Measurements from ENCODE around the gene LAPTM4A.
"Not testable (repeated sequence)": the region's sequence is repeated elsewhere in the genome, so short reads cannot be mapped to it uniquely, and the experiment has no call there.

LAPTM4A gene

DNA sequence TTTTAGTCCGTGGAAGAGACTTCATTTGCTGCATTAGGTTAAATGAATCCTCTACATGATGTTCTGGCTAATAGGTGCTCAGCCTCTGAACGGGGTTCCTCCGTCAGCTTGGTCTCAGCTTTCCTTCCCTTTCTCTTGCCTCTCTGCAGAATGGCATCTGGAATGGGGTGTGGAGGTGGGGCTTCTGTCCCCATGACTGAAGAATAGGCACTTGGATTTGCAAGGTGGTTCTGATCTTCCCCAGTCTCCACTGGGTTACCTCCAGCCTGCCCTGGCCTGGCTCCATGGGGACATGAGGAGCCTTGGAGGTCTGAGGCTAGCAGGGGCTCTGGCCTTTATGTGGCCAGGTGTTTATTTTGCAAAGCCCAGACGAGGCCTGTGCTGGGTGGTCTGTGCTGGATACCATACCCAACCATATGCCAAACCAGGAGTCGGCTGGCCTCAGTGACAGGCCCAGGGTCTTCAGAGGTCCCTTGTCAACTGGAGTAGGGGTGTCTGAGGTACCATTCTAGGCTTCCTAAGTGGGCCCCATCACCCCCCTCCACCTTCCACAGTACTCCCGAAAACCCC, 28.2 kb upstream of the LAPTM4A start:
- no peak overlapping the region for H3K4me3 ChIP-seq (ENCODE audit: low read depth, low read length)
- no peak for DNase-seq (ENCODE audit: low read depth)

GRCh38 chr2:20077411-20077940, 26.0 kb upstream of the LAPTM4A start:
- H3K4me3 ChIP-seq (ENCODE audit: low read depth, low read length): no peak overlapping the region
- DNase-seq (ENCODE audit: low read depth): no peak

DNA sequence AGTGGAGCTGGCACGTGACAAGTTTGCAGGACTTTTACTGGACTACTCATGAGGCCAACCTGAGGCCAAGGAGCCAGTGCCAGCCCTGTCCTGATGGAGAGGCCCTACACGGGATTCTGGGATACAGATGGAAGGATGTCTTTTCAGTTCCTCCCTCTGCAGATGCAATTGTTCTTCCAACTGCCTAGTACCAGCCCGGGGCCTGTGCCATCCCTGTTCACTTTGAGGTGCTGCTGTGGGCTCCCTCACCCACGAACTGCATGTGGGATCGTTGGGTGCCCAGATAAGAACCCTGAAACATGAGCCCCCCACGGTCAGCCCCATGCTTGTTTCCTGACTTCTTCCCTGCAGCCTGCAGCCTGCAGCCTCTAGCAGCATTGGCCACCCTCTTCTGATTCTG, 25.3 kb upstream of the LAPTM4A start:
- no peak for DNase-seq (ENCODE audit: low read depth)
- H3K4me3 ChIP-seq (ENCODE audit: low read depth, low read length): no peak overlapping the region

- DNase-seq (ENCODE audit: low read depth): no peak
- no peak overlapping the region for H3K4me3 ChIP-seq (ENCODE audit: low read depth, low read length)
Measured at GRCh38 chr2:20074901-20075300, 23.5 kb upstream of the LAPTM4A start.

DNA sequence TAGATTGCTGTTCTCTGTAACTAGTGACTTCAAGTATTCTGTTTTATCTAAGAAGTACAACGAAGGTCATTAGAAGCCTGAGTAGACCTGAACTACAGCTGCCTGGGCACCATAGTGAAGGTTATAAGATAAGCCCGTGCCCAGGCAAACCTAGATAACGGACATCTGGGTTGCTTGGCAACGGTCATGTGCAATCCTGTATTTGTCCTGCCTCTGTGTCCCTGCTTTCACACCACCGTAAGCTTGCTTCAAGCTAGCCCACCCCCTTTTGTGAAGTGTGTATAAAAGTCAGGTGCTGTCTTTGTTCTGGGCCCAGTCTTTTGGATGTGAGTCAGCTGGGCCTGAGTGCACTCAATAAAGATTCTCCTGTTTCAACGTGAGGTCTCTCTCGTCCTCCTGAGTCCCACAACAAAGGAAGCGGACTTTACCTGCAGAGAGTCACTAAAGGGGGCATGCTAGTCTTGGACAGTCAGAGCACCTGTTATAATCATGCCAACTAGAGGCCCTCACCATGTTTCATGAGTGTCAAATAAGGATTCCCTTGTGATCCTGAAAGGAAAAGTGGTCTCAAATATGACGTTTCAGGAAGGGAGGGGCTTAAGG, 22.7 kb upstream of the LAPTM4A start:
- DNase-seq (ENCODE audit: low read depth); H3K4me3 ChIP-seq (ENCODE audit: low read depth, low read length): not testable (repeated sequence)

DNA sequence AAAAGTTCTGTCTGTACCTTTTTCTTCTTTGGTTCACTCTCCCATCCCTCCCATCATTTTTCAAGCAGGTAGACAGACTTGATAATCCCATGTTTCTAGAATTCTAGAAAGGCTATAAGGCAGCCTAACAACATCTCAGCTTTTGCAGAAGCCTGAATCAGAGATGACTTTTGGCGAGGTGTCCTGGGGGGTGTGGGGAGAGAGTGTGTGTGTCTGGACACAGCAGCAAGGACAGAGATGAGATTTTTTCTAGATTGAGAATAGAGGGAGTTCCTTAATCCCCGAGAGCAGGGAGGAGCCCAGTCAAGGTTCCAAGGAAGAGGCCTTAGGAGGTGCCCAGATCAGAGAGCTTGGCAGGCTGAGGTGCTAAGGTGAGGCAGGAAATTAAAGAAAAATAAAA, 22.0 kb upstream of the LAPTM4A start:
- DNase-seq (ENCODE audit: low read depth): no peak
- H3K4me3 ChIP-seq (ENCODE audit: low read depth, low read length): no peak overlapping the region

DNA sequence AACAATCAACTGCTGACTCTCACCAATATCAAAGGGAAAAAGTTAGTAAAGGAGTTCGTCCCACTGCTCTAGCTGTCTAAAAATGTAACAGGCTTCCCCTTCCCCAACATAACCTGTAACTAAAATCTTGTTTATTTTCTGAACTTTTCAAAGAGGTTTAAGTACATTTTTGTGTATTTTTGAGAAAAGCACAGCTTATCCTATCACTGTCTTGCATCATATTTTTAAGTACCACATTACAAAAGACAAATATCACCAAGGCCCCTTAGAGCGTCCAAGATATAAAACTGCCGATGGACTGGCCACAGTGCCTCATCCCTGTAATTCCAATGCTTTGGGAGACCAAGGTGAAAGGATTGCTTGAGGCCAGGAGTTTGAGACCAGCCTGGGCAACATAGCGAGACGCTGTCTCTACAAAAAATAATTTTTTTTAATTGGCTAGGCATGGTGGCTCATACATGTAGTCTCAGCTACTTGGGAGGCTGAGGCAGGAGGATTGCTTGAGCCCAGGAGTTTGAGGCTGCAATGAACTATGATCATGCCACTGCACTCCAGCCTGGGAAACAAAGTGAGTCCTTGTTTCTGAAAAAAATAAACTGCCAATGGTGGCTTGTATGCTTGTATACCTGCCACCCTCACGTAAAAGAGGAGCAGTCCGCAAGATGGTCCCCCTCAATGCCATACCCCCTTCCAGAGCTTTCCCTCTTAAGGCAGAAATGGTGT, 21.2 kb upstream of the LAPTM4A start:
- H3K4me3 ChIP-seq (ENCODE audit: low read depth, low read length): peak overlapping the region; percentile 1
- no peak for DNase-seq (ENCODE audit: low read depth)

GRCh38 chr2:20071397-20072383, 20.3 kb upstream of the LAPTM4A start:
- peak; percentile 98 for DNase-seq (ENCODE audit: low read depth)
- H3K4me3 ChIP-seq (ENCODE audit: low read depth, low read length): peak overlapping the region; percentile 1

DNA sequence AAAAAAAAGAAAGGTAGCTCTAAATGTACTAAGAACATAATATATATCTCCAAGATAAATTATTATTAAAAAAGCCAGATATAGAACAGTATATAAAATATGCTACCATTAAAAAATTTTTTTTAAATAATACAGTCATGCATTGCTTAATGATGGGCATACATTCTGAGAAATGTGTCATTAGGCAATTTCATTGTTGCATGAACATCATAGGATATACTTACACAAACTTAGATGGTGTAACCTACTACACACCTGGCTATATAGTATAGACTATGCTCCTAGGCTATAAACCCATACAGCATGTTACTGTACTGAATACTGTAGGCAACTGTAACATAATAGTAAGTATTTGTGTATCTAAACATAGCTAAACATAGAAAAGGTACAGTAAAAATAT, 18.3 kb upstream of the LAPTM4A start:
- no peak overlapping the region for H3K4me3 ChIP-seq (ENCODE audit: low read depth, low read length)
- DNase-seq (ENCODE audit: low read depth): no peak

GRCh38 chr2:20067992-20068584, 16.7 kb upstream of the LAPTM4A start:
- no peak overlapping the region for H3K4me3 ChIP-seq (ENCODE audit: low read depth, low read length)
- peak; percentile 85 for DNase-seq (ENCODE audit: low read depth)

DNA sequence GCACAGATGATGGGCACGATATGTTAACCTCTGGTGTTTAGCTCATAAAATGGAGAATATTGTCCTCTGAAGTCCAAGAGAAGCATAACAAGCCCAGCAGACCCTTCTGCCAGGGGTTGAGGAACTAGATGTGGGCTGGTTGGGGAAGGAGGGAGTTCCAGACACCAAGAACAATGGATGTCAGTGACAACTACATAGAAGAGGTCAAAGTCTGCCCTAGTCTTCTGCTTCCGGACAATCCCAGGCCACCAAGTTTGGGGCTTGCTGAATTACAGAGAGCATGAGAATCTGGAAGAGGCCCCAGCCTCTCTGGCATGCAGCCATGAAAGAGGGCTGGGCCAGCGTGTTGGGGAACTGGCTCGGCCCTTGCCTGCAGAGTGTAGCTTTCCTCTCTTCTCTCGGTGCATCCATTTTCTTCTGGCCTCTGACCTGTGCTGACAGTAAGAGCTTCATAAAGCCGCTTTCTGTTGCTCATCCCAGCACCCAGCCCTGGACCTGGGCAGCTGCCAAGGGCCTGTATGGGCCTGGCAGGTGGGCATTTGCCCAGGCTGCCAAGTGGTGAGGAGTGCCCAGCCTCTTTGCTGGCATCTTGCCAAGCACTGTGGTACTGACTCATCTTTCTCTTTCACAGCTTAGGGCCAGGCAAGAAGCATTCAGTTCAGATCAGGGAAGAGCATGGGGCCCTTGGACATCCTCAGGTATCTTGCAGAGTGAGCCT, 14.6 kb upstream of the LAPTM4A start:
- H3K4me3 ChIP-seq (ENCODE audit: low read depth, low read length): no peak overlapping the region
- peak; percentile 71 for DNase-seq (ENCODE audit: low read depth)

DNA sequence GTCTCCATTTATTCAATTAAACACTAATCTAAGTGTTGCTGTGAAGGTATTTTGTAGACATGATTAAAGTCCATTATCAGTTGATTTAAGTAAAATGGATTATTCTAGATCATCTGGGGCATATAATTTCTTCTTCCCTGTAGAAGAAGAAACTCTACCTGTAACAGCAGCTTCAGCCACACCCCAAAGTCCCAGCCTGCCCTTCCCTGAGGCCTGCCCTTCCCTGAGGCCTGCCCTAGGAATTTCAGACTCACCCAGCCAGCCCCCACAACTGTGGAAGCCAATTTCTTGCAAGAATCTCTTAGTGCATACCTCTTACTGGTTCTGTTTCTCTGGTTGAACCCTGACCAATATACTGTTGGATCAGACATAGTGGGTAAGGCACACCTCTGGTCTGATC, 13.4 kb upstream of the LAPTM4A start:
- H3K4me3 ChIP-seq (ENCODE audit: low read depth, low read length): no peak overlapping the region
- no peak for DNase-seq (ENCODE audit: low read depth)

- DNase-seq (ENCODE audit: low read depth): no peak
- no peak overlapping the region for H3K4me3 ChIP-seq (ENCODE audit: low read depth, low read length)
Measured at GRCh38 chr2:20064421-20064820, 13.0 kb upstream of the LAPTM4A start.

DNA sequence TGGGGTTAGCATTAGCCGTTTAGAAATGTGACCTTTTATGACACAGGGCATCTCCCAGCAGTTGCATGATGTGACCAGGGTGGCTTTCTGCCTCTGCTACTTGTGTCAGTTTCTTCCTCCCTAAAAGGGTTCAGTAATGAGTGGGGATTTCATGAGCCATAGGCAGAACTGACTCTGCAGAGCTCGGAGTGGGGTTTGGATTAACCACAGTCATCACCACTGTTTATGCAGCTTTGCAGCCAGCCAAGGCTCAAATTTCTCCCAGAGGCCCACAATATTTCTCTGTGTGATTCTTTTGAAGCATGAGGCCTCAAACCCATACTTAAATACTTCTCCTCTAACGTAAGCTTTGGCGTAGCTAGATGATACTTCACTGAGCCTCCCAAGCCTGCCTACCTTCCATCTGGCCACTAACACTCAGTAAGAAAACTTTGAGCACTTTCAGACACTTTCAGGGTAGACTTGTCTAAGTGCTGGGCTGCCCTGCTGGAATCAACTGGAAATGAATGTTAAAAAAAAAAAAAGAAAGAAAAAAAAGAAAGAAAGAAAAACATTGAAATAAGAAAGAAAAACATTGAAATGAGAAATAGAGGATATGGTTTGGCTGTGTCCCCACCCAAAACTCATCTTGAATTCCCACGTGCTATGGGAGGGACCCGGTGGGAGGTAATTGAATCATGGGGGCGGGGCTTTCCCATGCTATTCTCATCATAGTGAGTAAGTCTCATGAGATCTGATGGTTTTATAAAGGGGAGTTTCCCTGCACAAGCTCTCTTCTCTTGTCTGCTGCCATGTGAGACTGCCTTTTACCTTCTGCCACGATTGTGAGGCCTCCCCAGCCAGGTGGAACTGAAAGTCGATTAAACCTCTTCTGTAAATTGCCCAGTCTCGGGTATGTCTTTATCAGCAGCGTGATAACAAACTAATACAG, 11.5 kb upstream of the LAPTM4A start:
- H3K4me3 ChIP-seq (ENCODE audit: low read depth, low read length): no peak overlapping the region
- peak; percentile 95 for DNase-seq (ENCODE audit: low read depth)

DNA sequence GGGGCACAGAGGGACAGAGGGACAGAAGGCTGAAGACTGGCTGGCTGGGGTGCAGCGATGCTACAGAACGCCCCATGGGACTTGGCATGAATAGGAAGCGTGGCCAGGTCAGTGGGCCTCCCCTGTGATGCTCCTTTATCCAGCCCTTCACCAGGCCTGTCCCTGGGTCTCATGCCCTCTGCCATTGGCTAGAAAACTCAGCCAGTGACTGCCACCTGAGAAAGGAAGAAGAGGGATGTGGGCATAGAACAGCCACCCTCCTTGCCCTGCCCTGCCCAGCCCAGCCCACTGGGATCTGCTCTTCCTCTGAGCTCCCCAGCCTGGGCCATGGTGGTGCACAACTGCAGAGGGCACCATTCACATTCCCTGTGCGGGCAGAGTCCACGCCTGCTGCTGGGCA, 10.5 kb upstream of the LAPTM4A start:
- no peak overlapping the region for H3K4me3 ChIP-seq (ENCODE audit: low read depth, low read length)
- DNase-seq (ENCODE audit: low read depth): no peak

GRCh38 chr2:20061476-20061875, 10.0 kb upstream of the LAPTM4A start:
- peak; percentile 60 for DNase-seq (ENCODE audit: low read depth)
- no peak overlapping the region for H3K4me3 ChIP-seq (ENCODE audit: low read depth, low read length)

DNA sequence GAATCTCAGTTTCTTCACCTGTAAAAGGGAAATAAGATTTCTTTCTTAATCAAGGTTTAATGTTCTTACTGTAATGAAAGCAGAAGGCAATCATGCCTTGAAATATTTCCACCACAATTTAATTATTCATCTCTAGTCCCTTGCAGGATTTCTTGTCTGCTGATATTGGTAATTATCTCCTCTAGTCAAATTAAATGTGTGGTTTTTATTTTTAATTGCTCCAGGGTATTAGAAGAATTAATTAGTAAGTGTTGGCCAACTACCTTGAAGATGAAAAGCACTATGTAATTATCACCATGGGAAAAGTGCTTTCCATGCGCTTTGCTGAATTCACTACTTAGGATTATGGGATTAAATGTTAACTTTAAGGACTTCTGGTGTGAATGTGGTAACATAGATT, 8.7 kb upstream of the LAPTM4A start:
- no peak for DNase-seq (ENCODE audit: low read depth)
- H3K4me3 ChIP-seq (ENCODE audit: low read depth, low read length): no peak overlapping the region

DNA sequence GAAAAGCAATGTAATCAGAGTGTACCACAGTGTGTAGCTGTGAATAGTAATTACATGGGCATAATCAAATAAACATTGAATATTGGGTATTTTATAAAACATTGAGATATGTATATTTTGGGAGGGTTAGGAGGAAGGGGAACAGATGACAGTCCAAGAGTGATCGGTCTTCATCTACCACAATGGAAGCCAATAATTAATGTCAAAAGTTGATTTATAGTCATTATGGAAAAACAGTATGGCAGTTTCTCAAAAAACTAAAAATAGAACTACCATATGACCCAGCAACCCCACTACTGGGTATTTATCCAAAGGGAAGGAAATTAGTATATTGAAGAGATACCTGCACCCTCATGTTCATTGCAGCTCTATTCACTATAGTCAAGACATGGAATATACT, 5.8 kb upstream of the LAPTM4A start:
- DNase-seq (ENCODE audit: low read depth): no peak
- H3K4me3 ChIP-seq (ENCODE audit: low read depth, low read length): no peak overlapping the region
